Activated CD4-positive, alpha-beta T cell treated with anti-CD3 and anti-CD28 coated beads for 4 hours (primary cell): ENCODE measurements around the gene CACNB4.
"Not testable (repeated sequence)": the region's sequence is repeated elsewhere in the genome, so short reads cannot be mapped to it uniquely, and the experiment has no call there.

ENCODE experiments used
- DNase-seq, 2 donors: peaks; one replicate each; pipeline ENCODE4 v3.0.0-alpha.2; 2020

CACNB4 gene

GRCh38 chr2:152049541-152049940 lies 49.3 kb downstream of the CACNB4 start:
- DNase-seq = no peak

- no peak for DNase-seq
Observed at GRCh38 chr2:152047824-152048471, 50.9 kb downstream of the CACNB4 start.

- DNase-seq = no peak
Observed at GRCh38 chr2:152046940-152047339, 51.9 kb downstream of the CACNB4 start.

GRCh38 chr2:152042636-152043615 lies 55.9 kb downstream of the CACNB4 start:
- DNase-seq = no peak

- DNase-seq = no peak
Observed at GRCh38 chr2:152038441-152038958, 60.3 kb downstream of the CACNB4 start.

GRCh38 chr2:152037743-152038435 lies 61.0 kb downstream of the CACNB4 start:
- DNase-seq = no peak

- peak; percentile 37 to 54 for DNase-seq
Observed at GRCh38 chr2:152036611-152037469, 62.0 kb downstream of the CACNB4 start.

- DNase-seq = no peak
Observed at GRCh38 chr2:152034257-152034801, 64.5 kb downstream of the CACNB4 start.

- DNase-seq = no peak
Observed at GRCh38 chr2:152033011-152033925, 65.6 kb downstream of the CACNB4 start.

- DNase-seq = no peak
Observed at GRCh38 chr2:152031747-152032306, 67.0 kb downstream of the CACNB4 start.

- not testable (repeated sequence) for DNase-seq
Observed at GRCh38 chr2:152030596-152031328, 68.1 kb downstream of the CACNB4 start.

GRCh38 chr2:152028182-152028862 lies 70.5 kb downstream of the CACNB4 start:
- no peak for DNase-seq

- DNase-seq = peak; percentile 69
Observed at GRCh38 chr2:152025678-152026287, 73.1 kb downstream of the CACNB4 start.

GRCh38 chr2:152024477-152024876 lies 74.4 kb downstream of the CACNB4 start:
- no peak for DNase-seq

GRCh38 chr2:152022090-152022489 lies 76.8 kb downstream of the CACNB4 start:
- no peak for DNase-seq

- DNase-seq = not testable (repeated sequence)
Observed at GRCh38 chr2:152021001-152021400, 77.8 kb downstream of the CACNB4 start.

- no peak for DNase-seq
Observed at GRCh38 chr2:152019732-152020131, 79.1 kb downstream of the CACNB4 start.
